Measurements from ENCODE around the gene FNDC7. TPM values are rescaled to one million over a fixed set of nuclear protein-coding genes. Genes with fewer than 3 reads are reported as not detected.
"Not testable (repeated sequence)": the region's sequence is repeated elsewhere in the genome, so short reads cannot be mapped to it uniquely, and the experiment has no call there.

Gene FNDC7
- total RNA-seq, 1 donor from 2014 or later: under 0.01 TPM

DNA sequence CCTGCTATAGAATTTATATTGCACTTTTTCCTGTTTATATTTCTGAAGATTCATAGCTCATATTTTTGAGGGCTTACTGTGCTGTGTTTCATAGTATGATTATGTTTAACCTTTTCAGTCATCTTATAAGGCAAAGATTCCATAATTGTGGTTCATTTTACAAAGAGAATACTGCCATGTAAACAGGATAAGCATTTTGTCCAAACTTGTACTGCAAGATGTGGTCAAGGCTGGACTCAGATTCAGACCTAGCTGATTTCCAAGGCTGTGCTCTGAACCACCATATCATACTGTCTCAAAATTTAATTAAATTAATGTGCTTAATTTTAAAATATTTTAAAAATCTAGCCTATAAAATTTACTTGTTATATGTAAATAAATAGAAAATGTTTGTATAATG lies 65.1 kb downstream of the FNDC7 start:
- no peak overlapping the region for H3K4me3 ChIP-seq (ENCODE audit: low read depth, low read length)
- H3K36me3 ChIP-seq (ENCODE audit: control insufficient read depth, insufficient read depth, low read length): peaks cover 3% of the 10 kb centered on the region
- DNase-seq (ENCODE audit: low read depth) (peak; percentile 47), FAIRE-seq (no peak)
- H3K27me3 ChIP-seq (ENCODE audit: control insufficient read depth, insufficient read depth, low read length): no peaks in the 10 kb centered on the region
- TF ChIP-seq, protein P1, sequence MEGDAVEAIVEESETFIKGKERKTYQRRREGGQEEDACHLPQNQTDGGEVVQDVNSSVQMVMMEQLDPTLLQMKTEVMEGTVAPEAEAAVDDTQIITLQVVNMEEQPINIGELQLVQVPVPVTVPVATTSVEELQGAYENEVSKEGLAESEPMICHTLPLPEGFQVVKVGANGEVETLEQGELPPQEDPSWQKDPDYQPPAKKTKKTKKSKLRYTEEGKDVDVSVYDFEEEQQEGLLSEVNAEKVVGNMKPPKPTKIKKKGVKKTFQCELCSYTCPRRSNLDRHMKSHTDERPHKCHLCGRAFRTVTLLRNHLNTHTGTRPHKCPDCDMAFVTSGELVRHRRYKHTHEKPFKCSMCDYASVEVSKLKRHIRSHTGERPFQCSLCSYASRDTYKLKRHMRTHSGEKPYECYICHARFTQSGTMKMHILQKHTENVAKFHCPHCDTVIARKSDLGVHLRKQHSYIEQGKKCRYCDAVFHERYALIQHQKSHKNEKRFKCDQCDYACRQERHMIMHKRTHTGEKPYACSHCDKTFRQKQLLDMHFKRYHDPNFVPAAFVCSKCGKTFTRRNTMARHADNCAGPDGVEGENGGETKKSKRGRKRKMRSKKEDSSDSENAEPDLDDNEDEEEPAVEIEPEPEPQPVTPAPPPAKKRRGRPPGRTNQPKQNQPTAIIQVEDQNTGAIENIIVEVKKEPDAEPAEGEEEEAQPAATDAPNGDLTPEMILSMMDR (IDR thresholded peaks at IDR 0.05; ENCODE audit: insufficient read depth, low read length, severe bottlenecking): no peak

DNA sequence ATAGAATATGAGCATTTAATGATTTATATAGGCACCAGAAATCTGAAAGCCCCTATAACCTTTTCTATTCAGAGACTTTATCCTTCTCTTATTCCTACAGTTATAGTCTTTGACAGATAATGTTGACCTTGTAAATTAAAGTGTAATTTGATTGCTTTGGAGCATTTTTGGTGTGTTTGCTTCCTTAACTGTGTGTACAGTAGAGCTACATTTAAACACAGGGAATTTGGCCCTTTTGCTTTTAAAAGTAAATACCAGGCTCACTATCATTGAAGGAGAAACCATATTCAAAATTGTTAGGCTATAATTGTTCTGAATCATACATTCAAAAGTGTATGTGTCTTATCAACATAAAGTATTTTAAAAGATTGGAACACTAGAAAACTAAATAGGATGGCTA lies 66.7 kb downstream of the FNDC7 start:
- FAIRE-seq (no peak), DNase-seq (ENCODE audit: low read depth) (no peak)
- no peaks in the 10 kb centered on the region for H3K27me3 ChIP-seq (ENCODE audit: control insufficient read depth, insufficient read depth, low read length)
- TF ChIP-seq, protein P1 (IDR thresholded peaks at IDR 0.05; ENCODE audit: insufficient read depth, low read length, severe bottlenecking): no peak
- peaks cover 3% of the 10 kb centered on the region for H3K36me3 ChIP-seq (ENCODE audit: control insufficient read depth, insufficient read depth, low read length)
- H3K4me3 ChIP-seq (ENCODE audit: low read depth, low read length): no peak overlapping the region

DNA sequence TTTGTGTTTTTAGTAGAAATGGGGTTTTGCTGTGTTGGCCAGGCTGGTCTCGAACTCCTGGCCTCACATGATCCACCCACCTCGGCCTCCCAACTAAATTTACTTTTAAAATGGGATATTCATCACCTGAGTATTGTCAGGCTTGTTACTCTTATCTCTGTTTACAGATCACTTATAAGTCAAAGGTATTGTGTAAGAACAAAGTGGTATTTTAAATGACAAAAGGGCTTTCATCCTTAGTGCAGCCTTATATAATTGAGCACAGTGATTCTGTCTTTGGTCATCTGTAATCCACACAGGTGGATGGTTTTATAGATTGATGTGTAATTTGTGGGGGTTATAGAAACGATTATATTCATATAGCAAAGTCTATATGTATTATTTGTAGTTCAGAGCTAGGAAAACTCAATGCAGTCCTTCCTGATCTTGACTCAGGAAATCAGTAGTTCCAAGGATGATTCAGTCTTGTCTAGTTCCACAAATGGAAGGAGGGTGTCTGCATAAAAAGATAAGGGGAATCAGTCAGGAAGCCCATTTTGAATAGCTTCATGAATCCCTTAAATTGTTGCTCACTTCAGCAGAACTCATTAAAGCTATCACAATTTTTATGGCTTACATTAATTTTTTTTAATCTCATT lies 68.3 kb downstream of the FNDC7 start:
- H3K36me3 ChIP-seq (ENCODE audit: control insufficient read depth, insufficient read depth, low read length): peaks cover 7% of the 10 kb centered on the region
- TF ChIP-seq, protein P1 (IDR thresholded peaks at IDR 0.05; ENCODE audit: insufficient read depth, low read length, severe bottlenecking): no peak
- H3K27me3 ChIP-seq (ENCODE audit: control insufficient read depth, insufficient read depth, low read length): no peaks in the 10 kb centered on the region
- no peak for FAIRE-seq
- no peak for DNase-seq (ENCODE audit: low read depth)
- no peak overlapping the region for H3K4me3 ChIP-seq (ENCODE audit: low read depth, low read length)

DNA sequence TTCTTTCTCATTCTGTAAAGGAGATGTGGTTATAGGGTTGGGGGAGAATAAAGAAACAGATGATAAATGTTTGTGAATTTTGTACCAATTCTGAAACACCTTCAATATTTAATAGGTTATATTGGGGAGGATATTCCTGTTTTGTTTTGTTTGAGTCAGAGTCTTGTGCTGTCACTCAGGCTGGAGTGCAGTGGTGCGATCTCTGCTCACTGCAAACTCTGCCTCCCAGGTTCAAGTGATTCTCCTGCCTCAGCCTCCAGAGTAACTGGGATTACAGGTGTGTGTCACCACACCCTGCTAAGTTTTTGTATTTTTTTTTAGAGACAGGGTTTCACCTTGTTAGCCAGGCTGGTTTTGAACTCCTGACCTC lies 68.9 kb downstream of the FNDC7 start:
- H3K4me3 ChIP-seq (ENCODE audit: low read depth, low read length); H3K36me3 ChIP-seq (ENCODE audit: control insufficient read depth, insufficient read depth, low read length); FAIRE-seq; DNase-seq (ENCODE audit: low read depth); H3K27me3 ChIP-seq (ENCODE audit: control insufficient read depth, insufficient read depth, low read length): not testable (repeated sequence)

DNA sequence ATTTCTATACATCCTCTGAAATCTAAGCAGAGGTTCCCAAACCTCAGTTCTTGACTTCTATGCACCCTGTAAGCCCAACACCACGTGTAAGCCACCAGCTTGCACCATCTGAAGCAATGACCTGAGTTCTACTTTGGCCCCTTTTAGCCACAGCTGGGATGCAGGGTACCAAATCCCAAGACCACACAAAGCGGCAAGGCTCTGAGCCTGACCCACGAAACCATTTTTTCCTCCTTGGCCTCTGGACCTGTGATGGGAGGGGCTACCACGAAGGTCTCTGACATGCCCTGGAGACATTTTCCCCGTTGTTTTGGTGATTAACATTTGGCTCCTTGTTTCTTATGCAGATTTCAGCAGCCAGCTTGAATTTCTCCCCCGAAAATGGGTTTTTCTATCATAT lies 72.6 kb downstream of the FNDC7 start:
- no peaks in the 10 kb centered on the region for H3K27me3 ChIP-seq (ENCODE audit: control insufficient read depth, insufficient read depth, low read length)
- H3K36me3 ChIP-seq (ENCODE audit: control insufficient read depth, insufficient read depth, low read length): peaks cover 7% of the 10 kb centered on the region
- TF ChIP-seq, protein P1 (IDR thresholded peaks at IDR 0.05; ENCODE audit: insufficient read depth, low read length, severe bottlenecking): no peak
- H3K4me3 ChIP-seq (ENCODE audit: low read depth, low read length): no peak overlapping the region
- DNase-seq (ENCODE audit: low read depth): no peak
- FAIRE-seq: no peak

DNA sequence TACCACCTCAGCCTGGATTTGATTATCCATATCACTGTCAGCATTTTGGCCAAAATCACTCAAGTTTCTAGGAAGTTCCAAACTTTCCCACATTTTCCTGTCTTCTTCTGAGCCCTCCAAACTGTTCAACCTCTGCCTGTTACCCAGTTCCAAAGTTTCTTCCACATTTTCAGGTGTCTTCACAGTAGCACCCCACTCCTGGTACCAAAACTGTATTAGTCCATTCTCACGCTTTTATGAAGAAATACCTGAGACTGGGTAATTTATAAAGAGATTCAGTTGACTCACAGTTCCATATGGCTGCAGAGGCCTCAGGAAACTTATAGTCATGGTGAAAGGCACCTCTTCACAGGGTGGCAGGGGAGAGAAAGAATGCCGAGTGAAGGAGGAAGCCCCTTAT lies 73.2 kb downstream of the FNDC7 start:
- Histone ChIP-seq H3K4me3 (ENCODE audit: low read depth, low read length) (no peak overlapping the region), H3K36me3 (ENCODE audit: control insufficient read depth, insufficient read depth, low read length) (peaks cover 7% of the 10 kb centered on the region), H3K27me3 (ENCODE audit: control insufficient read depth, insufficient read depth, low read length) (no peaks in the 10 kb centered on the region)
- FAIRE-seq (no peak), DNase-seq (ENCODE audit: low read depth) (no peak)
- TF ChIP-seq, protein P1 (IDR thresholded peaks at IDR 0.05; ENCODE audit: insufficient read depth, low read length, severe bottlenecking): no peak
